IPS-NIHi7 (cell line): ENCODE data around the gene PHACTR4.
"Not testable (repeated sequence)": the region's sequence is repeated elsewhere in the genome, so short reads cannot be mapped to it uniquely, and the experiment has no call there.

Source experiments
- DNase-seq: peaks from one replicate; pipeline ENCODE4 v3.0.0; 2012; ENCODE audit warnings: mixed read lengths; ENCODE audit errors: extremely low spot score

PHACTR4 gene

GRCh38 chr1:28369371-28370238 lies at the start of gene PHACTR4:
PHACTR4 (plus strand) TSS chr1:28369740; CDS start chr1:28407448, 37,708 bp downstream.
- peak; percentile 97 for DNase-seq

GRCh38 chr1:28322194-28322593 lies 47.3 kb upstream of the PHACTR4 start:
- DNase-seq, result no peak

GRCh38 chr1:28323720-28324119 lies 45.8 kb upstream of the PHACTR4 start:
- no peak for DNase-seq

- DNase-seq, result no peak
Measured at GRCh38 chr1:28326515-28326914, 43.0 kb upstream of the PHACTR4 start.

GRCh38 chr1:28326984-28327383 lies 42.6 kb upstream of the PHACTR4 start:
- no peak for DNase-seq

- not testable (repeated sequence) for DNase-seq
Measured at GRCh38 chr1:28327431-28327830, 42.1 kb upstream of the PHACTR4 start.

- DNase-seq, result no peak
Measured at GRCh38 chr1:28328228-28328648, 41.3 kb upstream of the PHACTR4 start.

- no peak for DNase-seq
Measured at GRCh38 chr1:28329395-28330153, 40.0 kb upstream of the PHACTR4 start.

GRCh38 chr1:28338897-28339296 lies 30.6 kb upstream of the PHACTR4 start:
- DNase-seq, result no peak

- DNase-seq, result no peak
Measured at GRCh38 chr1:28339551-28339950, 30.0 kb upstream of the PHACTR4 start.

- no peak for DNase-seq
Measured at GRCh38 chr1:28340221-28340974, 29.1 kb upstream of the PHACTR4 start.

- DNase-seq, result no peak
Measured at GRCh38 chr1:28341591-28341990, 27.9 kb upstream of the PHACTR4 start.

GRCh38 chr1:28343405-28343804 lies 26.1 kb upstream of the PHACTR4 start:
- DNase-seq, result no peak

- DNase-seq, result not testable (repeated sequence)
Measured at GRCh38 chr1:28353248-28353810, 16.2 kb upstream of the PHACTR4 start.

GRCh38 chr1:28354121-28354520 lies 15.4 kb upstream of the PHACTR4 start:
- no peak for DNase-seq

- DNase-seq, result no peak
Measured at GRCh38 chr1:28358716-28359115, 10.8 kb upstream of the PHACTR4 start.

GRCh38 chr1:28359592-28360239 lies 9.8 kb upstream of the PHACTR4 start:
- peak; percentile 68 for DNase-seq

GRCh38 chr1:28364888-28365287 lies 4.7 kb upstream of the PHACTR4 start:
- no peak for DNase-seq

- no peak for DNase-seq
Measured at GRCh38 chr1:28365864-28366263, 3.7 kb upstream of the PHACTR4 start.

GRCh38 chr1:28368608-28369007 lies 932 bp upstream of the PHACTR4 start:
- not testable (repeated sequence) for DNase-seq
